RWPE2 (cell line): Measurements from ENCODE around the gene CLDN22.

ENCODE experiments used
- ATAC-seq: fragments of 200-7000 bp; cut with Tn5 transposase; 3 replicates; pipeline ENCODE4 v1.9.1; 2021; ENCODE audit warnings: low read depth
- DNase-seq: peaks from one replicate; pipeline ENCODE4 v3.0.0-alpha.2; 2020; ENCODE audit warnings: low spot score
- H3K27ac ChIP-seq: fragments of 450-650 bp; 2 replicates; pipeline ENCODE4 v1.5.1; 2017; ENCODE audit warnings: mild to moderate bottlenecking; ENCODE audit not compliant: poor library complexity, severe bottlenecking
- H3K27me3 ChIP-seq: fragments of 250-450 bp; sonication (Bioruptor Pico); 2 replicates; pipeline ENCODE4 v1.5.1; 2021; ENCODE audit warnings: mild to moderate bottlenecking, moderate library complexity; ENCODE audit not compliant: insufficient read depth, poor library complexity, severe bottlenecking
- H3K36me3 ChIP-seq: fragments of 250-450 bp; sonication (Bioruptor Pico); 2 replicates; pipeline ENCODE4 v1.5.1; 2020; ENCODE audit warnings: low read depth, mild to moderate bottlenecking, moderate library complexity
- H3K4me1 ChIP-seq: fragments of 250-450 bp; sonication (Bioruptor Pico); 2 replicates; pipeline ENCODE4 v1.5.1; 2021; ENCODE audit warnings: mild to moderate bottlenecking, moderate library complexity; ENCODE audit not compliant: insufficient read depth, poor library complexity, severe bottlenecking
- H3K4me3 ChIP-seq: fragments of 250-450 bp; sonication (Bioruptor Pico); 2 replicates; pipeline ENCODE4 v1.5.1; 2021; ENCODE audit warnings: mild to moderate bottlenecking, moderate library complexity; ENCODE audit not compliant: severe bottlenecking
- H3K9me3 ChIP-seq: fragments of 250-450 bp; sonication (Bioruptor Pico); 2 replicates; pipeline ENCODE4 v1.5.1; 2021; ENCODE audit warnings: mild to moderate bottlenecking, moderate library complexity; ENCODE audit not compliant: severe bottlenecking
- TF ChIP-seq, protein P1 (sequence below): fragments of 450-650 bp; IDR thresholded peaks from one replicate; pipeline ENCODE4 v1.5.1; 2017; ENCODE audit warnings: mild to moderate bottlenecking, moderate library complexity; ENCODE audit not compliant: poor library complexity, severe bottlenecking

CLDN22 gene

DNA sequence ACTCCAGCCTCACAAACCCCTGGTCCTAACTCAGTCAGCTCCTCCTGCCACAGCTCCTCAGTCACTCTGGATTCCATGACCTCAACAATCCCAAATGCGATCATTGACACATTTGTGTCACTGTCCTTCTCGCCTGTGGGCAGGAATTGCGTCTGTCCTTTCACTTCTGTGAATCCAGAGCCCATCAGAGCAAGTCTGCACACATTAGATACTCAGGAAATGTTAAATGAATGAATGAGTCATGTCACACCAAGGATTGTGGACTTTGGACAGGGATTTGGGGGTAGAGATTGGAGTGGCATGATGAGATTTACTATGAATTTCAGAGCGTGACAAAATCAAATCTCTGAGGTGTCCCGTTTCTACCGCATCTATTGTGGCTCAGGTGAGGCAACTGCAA, 13.9 kb upstream of the CLDN22 start:
- ATAC-seq (peak; percentile 47; the same call in 2 of the 3 replicates), DNase-seq (no peak)
- H3K9me3 ChIP-seq = no peaks in the 10 kb centered on the region
- no peak overlapping the region for H3K4me3 ChIP-seq
- H3K4me1 ChIP-seq = peaks cover 22% of the 10 kb centered on the region
- no peaks in the 10 kb centered on the region for H3K27me3 ChIP-seq
- H3K27ac ChIP-seq = peak overlapping the region; percentile 94
- TF ChIP-seq, protein P1, sequence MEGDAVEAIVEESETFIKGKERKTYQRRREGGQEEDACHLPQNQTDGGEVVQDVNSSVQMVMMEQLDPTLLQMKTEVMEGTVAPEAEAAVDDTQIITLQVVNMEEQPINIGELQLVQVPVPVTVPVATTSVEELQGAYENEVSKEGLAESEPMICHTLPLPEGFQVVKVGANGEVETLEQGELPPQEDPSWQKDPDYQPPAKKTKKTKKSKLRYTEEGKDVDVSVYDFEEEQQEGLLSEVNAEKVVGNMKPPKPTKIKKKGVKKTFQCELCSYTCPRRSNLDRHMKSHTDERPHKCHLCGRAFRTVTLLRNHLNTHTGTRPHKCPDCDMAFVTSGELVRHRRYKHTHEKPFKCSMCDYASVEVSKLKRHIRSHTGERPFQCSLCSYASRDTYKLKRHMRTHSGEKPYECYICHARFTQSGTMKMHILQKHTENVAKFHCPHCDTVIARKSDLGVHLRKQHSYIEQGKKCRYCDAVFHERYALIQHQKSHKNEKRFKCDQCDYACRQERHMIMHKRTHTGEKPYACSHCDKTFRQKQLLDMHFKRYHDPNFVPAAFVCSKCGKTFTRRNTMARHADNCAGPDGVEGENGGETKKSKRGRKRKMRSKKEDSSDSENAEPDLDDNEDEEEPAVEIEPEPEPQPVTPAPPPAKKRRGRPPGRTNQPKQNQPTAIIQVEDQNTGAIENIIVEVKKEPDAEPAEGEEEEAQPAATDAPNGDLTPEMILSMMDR = no peak
- no peaks in the 10 kb centered on the region for H3K36me3 ChIP-seq

DNA sequence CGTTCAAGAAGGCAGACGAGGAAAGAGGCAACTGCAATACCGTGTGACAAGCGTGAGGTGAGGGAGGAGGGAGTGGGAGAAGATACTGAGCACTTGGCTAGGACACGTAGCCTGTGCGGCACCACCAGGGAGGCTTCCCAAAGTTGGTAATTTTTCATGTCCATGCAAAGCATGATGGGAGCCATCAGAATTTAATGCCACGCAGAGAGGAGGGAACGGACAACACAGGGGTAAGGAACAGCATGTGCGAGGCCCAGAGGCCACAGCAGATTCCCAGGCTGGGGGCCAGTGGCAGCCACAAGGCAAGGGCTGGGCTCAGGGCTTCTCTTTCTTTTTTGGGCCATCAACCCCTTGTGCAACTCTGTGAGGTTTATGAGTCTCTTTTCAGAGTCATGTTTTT, 13.1 kb upstream of the CLDN22 start:
- H3K9me3 ChIP-seq = no peaks in the 10 kb centered on the region
- no peaks in the 10 kb centered on the region for H3K36me3 ChIP-seq
- TF ChIP-seq, protein P1 = no peak
- ATAC-seq = no peak
- peak overlapping the region; percentile 94 for H3K27ac ChIP-seq
- H3K4me1 ChIP-seq = peaks cover 22% of the 10 kb centered on the region
- H3K4me3 ChIP-seq = no peak overlapping the region
- no peak for DNase-seq
- no peaks in the 10 kb centered on the region for H3K27me3 ChIP-seq

DNA sequence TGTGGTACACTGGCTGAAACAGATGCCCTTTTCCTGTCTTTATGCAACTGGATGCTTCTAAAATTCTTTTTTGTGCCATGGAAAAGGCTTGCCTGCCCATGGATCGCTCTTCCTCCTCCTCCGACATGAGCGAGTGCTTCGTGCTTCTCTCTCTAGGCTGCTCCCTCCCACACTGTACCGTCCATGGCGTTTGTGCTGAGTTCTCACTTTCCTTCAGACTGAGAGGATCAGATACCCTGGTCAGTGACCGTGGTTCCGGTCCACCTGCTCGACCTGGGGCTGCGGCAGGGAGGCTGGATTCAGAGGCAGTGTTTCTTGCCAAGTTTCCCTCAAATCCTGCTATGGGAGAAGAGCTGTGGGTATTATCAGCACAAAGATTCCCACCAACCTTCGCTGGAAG, 12.4 kb upstream of the CLDN22 start:
- H3K36me3 ChIP-seq = no peaks in the 10 kb centered on the region
- no peak overlapping the region for H3K4me3 ChIP-seq
- DNase-seq = no peak
- TF ChIP-seq, protein P1 = no peak
- no peak for ATAC-seq
- no peak overlapping the region for H3K27ac ChIP-seq
- H3K4me1 ChIP-seq = peaks cover 22% of the 10 kb centered on the region
- no peaks in the 10 kb centered on the region for H3K9me3 ChIP-seq
- no peaks in the 10 kb centered on the region for H3K27me3 ChIP-seq

DNA sequence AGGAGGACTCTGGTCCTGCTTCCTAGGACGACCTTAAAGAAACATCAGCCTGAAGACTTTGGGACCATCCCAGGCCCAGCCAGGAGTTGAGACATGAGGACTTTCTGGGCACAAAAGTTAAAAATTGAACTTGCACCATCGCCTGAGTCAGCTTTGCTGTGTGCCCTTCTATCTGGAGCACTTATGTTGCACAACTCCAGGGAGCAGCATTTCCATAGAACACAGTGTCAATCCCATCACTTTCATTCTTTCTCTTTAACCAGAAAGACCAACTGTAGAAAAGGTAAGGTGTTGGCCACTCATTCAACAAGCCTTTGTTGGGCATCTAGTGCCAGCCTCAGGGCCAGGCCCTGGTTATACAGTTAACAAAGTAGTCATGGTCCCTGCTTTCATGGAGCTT, 10.8 kb upstream of the CLDN22 start:
- H3K9me3 ChIP-seq = peaks cover 2% of the 10 kb centered on the region
- H3K4me3 ChIP-seq = no peak overlapping the region
- no peak overlapping the region for H3K27ac ChIP-seq
- no peak for ATAC-seq
- DNase-seq = no peak
- no peaks in the 10 kb centered on the region for H3K36me3 ChIP-seq
- H3K27me3 ChIP-seq = no peaks in the 10 kb centered on the region
- H3K4me1 ChIP-seq = peaks cover 22% of the 10 kb centered on the region
- TF ChIP-seq, protein P1 = no peak

DNA sequence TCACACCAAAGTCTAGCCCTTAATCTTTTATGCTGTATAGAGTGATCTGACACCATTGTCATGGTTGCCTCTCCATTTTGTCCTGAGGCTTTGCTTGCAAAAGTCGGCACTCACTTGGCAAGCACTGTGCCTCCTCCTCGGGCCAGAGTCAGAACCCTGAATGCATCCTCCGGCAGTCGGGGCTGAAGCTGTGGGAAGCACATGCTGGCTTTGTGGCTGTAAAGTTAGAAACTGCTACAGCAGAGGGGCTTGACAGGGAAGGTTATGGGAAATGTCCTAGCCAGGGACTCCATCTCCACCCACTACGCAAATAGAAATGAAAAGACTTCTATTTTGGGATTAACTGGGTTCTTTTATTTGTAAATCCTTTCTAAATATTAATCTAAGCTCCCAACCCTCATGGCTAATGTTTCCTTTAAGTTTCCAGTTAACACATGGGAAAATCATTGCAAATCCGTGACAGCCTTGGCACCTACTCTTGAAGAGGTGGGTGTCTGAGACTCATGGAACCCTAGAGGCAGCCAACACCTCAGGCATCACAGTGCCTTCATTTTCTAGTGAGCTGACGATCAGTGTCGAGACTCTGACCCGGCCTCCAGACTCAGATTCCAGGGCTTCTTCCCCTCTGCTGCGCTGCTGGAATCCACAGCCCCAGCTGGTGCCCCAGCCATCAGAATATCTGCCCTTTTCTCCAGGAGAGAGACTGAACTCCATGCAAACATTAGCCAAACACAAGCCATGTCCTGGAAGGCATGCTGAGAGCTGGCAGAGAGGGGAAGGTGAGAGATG, 10.1 kb upstream of the CLDN22 start:
- H3K4me3 ChIP-seq = no peak overlapping the region
- ATAC-seq = no peak
- no peak for DNase-seq
- H3K27me3 ChIP-seq = no peaks in the 10 kb centered on the region
- H3K36me3 ChIP-seq = no peaks in the 10 kb centered on the region
- H3K9me3 ChIP-seq = peaks cover 2% of the 10 kb centered on the region
- H3K27ac ChIP-seq = no peak overlapping the region
- peaks cover 16% of the 10 kb centered on the region for H3K4me1 ChIP-seq
- TF ChIP-seq, protein P1 = no peak
